SIG-M5 treated with dmso at 0.1 percent for 504 hours (cell line): ENCODE results near the gene ZBTB34.
A peak's percentile ranks its signal among the peaks of the same experiment; 100 is the strongest.

Experiments
- DNase-seq: peaks from one replicate; lab custom pipeline; 2025; ENCODE audit not compliant: unreplicated experiment; lab: John Stamatoyannopoulos, UW

ZBTB34 gene

DNA sequence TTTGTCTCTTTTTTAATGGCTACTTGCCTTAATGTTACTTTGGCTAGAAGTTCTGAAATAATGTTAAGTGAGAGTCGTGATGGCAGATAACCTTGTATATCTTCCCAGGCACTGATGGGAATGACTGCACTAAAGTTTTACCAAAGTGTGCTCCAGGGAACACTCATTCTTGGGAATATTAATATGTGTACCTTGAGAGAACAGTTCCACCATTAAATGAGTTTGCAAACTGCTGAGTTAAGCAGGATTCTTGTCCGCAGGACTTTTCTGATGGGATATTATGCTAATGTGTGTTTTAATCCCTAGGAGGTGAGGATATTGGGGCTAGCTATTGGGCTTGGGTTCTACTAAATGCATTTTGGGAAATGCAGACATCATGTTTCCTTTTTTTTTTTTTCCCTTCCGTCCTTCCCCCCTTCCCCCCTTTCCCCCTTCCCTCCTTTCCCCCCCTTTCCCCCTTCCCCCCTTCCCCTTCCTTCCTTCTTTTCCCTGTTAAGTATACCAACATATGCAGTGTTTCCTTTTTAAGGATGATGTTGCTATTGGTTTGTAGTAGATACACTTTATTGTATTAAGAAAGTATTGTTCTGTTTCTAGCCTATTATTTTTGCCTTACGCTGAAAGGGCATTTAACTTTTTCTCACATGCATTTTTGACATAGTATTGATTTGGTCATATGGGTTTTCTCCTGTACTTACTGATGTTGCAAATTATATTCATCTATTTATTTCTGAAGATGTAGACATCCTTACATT is 15.5 kb downstream of the ZBTB34 start:
- DNase-seq = no peak

DNA sequence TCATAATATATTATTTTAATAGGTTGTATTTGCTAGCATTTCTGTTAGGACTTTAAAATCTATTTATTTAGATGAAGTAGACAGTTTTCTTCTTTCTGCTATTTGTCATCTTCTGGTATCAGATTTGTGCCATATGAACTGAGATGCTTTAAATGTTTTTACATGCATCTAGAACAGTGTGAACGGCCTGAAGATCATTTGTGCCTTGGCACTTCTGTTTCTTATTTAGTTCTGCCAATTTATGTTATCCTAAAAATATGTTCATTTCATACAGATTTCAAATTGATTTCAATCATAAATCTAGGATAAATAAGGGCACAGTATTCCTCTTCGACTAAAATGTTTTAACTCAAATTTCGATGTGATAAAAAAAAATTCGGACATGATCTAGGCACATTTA is 16.1 kb downstream of the ZBTB34 start:
- DNase-seq = no peak

DNA sequence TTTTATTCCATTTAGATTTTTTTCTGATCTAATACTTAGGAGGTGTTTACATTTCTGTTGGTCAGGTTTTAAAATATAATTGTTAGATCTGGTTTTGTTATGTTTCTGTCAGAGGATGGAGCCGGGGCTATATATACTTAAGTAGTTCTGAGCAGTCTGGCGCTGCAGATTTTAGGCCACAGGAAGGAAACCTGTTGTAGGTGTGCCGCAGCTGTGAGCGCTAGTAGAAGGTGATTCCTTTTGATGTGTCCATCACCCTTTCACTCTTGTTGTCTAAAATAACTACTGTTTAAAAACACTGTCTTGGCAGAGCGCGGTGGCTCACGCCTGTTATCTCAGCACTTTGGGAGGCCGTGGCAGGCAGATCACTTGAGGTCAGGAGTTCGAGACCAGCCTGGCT is 17.0 kb downstream of the ZBTB34 start:
- DNase-seq = no peak

DNA sequence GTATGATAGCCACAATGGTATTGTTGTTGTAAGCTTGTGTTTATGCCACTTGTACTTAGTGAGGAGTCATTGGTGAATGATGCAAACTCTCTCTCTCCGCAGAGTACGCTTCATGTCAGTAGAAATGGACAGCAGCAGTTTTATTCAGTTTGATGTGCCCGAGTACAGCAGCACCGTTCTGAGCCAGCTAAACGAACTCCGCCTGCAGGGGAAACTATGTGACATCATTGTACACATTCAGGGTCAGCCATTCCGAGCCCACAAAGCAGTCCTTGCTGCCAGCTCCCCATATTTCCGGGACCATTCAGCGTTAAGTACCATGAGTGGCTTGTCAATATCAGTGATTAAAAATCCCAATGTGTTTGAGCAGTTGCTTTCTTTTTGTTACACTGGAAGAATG is 18.8 kb downstream of the ZBTB34 start:
- DNase-seq = no peak

DNA sequence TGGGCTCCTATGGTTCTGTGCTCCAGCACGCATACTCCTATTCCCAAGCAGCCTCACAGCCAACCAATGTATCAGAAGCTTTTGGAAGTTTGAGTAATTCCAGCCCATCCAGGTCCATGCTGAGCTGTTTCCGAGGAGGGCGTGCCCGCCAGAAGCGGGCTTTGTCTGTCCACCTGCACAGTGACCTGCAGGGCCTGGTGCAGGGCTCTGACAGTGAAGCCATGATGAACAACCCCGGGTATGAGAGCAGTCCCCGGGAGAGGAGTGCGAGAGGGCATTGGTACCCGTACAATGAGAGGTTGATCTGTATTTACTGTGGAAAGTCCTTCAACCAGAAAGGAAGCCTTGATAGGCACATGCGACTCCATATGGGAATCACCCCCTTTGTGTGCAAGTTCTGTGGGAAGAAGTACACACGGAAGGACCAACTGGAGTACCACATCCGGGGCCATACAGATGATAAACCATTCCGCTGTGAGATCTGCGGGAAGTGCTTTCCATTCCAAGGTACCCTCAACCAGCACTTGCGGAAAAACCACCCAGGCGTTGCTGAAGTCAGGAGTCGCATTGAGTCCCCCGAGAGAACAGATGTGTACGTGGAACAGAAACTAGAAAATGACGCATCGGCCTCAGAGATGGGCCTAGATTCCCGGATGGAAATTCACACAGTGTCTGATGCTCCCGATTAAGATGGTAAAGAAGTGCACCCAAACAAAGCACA is 19.9 kb downstream of the ZBTB34 start:
- no peak for DNase-seq

DNA sequence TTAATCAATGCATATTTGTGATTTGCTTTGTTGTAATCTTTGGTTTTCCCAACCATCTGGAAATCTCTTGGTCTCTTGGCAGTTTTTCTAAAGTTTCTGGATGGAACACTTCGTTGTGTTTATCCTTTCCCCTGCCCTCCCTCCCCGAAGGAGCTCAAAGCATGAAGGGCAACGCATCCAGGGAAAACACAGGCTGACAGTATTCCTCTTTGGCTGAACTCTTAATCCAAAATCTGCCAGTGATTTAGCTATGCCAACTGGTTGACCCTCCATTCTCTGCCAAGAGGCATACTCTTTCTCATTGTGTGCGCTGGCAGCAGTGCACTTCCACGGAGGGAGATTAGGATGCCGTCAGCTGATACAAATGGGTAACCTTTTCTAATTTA is 20.5 kb downstream of the ZBTB34 start:
- no peak for DNase-seq

DNA sequence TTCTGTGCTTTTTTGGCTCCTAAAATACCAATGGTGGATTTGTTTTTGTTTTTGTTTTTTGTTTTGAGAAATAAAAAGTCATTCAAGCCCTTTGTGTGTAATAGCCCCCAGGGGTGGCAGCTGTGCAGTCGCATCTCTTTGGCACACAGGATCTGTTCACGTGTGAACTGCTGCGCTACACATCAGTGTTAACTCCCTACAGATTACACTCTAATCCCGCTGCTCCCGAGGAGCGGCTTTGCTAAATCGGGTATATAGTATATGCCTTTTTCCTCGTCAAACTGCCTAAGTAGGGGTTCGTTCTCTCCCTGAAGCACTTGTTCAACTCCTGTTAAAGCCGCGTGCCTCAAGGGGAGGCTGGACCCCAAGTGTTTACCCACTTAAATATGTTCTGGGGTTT is 22.3 kb downstream of the ZBTB34 start:
- DNase-seq = no peak

DNA sequence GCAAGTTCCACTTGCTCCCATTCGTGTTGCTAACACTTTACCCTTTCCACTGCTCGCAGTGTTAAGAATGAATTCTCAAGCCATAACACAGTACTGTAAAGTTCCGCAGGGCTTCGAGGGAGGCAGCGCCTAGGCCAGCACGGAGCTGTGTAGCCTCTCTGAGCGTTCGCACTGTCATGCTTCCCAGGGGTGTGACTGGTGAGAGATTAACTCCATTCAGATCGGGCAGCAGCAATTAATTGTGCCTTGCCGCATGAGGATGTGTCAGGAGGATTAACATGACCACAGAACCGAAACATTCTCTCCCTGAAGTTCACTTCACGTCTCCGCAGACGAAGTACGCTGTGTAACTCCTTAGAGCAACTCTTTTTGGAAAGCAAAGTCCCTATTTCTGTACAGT is 23.2 kb downstream of the ZBTB34 start:
- DNase-seq = no peak

DNA sequence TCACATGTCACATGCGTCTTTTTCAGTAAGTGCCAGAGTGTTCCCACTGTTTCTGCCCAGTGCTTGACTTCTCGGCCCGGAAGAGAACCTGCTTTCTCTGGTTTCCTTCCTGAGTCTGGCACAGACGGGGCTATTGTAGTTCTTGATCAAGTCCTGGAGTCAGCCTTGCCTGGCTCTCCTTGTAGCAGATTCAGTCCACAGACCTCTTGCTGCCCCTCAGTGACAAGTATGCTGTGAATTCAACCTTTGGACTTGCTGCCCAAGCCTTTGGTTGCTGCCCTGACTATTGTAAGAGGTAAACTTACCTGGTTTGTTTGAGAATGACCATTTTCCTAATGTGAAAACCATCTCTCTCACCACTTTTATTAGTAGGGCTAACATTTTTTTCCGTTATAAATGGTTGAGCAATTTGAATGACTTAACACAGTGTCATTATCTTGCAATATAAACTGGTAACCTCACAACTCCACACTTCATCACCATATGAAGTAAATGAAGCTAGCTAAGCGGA is 24.7 kb downstream of the ZBTB34 start:
- no peak for DNase-seq

DNA sequence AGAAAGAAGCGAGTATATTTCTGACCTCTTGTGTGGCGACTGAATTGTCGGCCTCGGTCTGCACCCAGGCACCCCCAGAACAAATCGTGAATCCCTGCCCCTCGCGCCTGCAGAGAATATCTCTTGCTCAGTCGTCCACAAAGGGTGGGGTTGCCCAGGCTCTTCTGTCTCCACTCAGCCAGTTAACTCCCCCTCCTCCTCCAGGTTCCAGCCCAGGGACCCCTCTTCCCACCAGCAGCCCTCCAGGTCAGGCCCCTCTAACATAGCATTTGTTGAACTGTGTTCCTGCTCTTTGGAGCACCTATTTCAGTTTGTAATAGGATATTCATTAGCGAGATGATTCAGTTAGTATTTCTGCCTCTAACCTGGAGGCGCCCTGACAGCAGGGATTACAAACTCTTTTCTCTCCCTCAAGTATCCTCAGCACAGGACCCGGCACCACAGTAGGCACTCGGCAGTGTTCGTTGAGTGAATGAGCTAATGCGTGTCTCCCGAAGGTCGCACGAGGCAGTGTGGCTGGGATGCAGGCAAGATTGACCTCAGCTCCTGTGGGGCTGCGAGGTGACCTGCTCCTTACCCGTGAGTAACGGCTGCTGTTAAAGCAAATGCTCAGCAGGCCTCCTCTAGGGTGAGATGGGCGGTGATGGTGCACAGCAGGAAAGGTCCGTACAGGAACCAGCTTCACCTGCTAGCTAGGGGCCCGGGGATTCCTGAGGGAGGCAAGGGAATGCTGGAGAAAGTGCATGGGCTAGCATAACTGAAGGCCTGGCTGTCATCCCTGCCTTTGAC is 25.8 kb downstream of the ZBTB34 start:
- no peak for DNase-seq

DNA sequence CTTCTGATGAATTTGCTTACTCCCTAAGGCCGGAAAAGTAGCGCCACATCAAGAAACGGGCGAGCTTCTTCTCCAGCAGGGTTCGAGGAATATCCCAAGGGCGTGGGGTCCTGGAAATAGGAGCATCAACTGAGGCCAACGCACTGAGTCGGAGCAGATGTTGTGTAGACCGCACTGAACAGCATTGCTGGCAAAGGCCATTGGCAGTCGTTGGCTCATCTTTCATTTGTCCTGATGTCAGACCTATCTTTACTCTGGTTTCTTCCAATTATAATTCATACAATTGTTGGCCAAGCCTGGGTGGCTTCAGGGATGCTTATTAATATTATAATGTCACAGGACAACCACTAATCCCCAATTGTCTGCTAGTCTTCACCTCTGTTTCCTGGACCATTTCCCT is 26.5 kb downstream of the ZBTB34 start:
- no peak for DNase-seq

DNA sequence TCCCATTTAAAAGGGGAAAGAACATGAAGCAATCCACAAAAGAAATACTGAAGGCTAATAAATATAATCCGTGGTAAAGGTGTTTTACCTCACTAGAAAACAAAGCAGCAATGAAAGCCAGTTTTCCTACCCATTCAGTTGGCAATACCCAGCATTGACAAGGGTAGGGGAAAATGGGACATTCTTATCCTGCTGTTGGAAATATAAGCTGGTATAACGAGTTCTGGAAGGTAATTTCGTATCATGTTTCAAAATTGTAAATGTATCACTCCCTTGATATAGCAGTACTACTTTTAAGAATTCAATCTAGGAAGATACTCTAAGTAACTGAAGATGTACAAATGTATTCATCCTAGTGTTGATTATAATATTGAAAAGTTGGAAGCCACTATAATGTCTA is 31.2 kb downstream of the ZBTB34 start:
- no peak for DNase-seq

DNA sequence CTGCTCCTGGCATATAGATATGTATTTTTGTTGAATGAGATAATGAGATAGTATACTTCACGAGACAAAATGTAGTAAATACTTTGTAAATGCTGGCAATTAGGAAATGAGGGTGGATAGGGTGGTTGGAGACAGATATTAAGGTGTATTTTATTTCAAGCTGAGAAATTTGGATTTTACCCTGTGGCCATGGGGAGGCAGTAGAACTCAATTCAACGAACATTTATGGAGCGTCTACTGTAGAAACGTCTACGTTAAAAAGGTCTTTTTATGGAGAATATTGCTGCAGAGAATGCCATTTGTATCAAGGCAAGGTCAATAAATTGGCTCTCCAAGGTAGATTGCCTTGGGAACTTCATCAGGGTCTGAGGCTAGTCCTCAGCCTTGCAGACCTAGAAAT is 32.6 kb downstream of the ZBTB34 start:
- no peak for DNase-seq

DNA sequence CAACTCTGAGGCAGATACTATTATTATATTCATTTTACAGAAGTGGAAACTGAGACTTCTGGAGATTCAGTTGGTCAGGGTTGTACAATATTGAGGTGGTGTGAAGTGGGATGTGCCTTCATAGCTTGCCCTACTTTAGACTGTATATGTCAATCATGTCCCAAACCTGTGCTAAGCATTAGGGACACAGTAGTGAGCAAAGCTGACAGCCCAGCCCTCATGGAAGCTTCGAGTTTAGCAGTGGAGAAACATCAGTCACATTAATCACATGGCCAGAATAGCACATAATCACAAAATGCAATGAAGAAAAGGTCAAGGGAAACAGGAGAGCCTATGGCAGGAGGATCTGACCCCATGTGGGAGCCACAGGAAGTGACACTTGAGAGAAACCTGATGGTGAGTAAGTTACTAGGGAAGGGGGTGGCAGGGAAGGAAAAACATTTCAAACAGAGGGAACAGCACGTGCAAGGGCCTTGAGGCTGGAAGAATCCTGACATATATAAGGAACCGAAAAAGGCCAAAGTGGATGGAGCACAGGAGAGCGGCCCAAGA is 33.7 kb downstream of the ZBTB34 start:
- DNase-seq = no peak

DNA sequence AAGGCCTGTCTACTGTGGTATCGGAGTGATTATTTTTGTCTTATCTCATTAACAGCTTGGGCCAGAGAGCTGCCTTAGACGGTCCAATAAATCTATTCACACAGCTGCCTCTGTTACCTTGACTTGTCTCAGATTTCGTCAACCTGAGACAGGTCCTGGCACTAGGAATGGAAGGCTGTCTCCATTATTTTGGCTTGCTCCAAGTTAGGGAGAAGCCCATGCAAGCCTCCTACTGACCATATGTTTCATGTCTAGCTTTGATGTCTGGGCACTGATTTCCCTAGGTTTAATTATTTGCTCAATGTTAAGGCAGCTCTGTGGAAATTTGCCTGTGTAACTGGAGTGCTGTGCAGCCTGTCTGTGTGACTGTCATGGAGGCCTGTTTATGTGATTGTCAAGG is 41.8 kb downstream of the ZBTB34 start:
- DNase-seq = no peak

DNA sequence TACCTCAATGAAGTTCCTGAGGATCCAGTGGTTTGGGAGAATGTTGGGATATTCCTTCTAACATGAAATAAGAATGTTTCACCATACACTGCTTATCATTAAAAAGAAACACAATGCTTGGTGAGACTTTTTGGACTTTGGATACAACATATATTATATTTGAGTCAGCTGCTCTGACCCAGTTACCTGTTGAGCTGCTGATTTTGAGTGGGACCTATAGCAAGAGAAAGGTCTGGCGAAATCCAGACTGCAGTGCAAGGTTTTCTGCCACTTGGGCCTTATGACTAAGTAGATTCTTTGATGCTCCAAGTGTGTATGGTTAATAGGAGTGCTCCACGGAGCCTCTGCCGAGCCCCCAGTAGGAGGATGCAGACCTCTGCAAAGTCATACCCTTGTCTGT is 44.1 kb downstream of the ZBTB34 start:
- no peak for DNase-seq

DNA sequence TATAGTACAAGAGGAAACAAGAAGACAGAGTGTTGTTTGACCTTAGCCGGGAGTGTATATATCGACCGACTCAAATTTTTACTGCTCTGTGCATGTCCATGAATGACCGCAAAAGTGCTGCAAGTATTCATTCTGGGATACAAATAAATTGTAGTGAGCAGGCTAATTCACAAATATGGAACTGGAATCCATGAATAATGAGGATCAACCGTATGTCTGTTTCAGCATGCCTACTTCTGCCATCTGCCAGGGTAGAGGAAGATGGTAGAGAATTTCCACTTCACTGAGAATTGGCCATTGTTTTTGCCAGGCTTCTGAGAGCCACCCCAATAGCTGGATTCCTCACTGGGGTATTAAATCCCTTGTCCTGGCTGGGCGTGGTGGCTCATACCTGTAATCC is 45.7 kb downstream of the ZBTB34 start:
- no peak for DNase-seq

DNA sequence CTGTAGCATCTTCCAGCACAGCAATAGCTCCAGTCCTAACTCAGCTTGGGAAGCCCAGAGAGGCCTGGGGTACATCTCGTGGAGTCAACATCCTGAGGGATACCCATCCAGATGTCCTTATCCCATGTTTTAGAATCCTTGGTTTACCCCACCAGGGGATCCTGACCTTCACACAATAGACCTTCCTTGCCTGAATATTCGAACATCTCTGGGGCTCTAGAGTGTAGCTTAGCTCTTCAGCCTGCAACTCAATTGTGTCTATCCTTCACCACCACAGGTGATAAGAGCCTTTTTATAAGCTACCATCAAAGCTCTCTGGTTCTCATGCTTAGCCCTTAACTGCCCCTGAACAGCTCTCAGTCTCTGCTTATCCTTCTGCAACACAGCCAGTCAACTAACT is 46.6 kb downstream of the ZBTB34 start:
- no peak for DNase-seq

DNA sequence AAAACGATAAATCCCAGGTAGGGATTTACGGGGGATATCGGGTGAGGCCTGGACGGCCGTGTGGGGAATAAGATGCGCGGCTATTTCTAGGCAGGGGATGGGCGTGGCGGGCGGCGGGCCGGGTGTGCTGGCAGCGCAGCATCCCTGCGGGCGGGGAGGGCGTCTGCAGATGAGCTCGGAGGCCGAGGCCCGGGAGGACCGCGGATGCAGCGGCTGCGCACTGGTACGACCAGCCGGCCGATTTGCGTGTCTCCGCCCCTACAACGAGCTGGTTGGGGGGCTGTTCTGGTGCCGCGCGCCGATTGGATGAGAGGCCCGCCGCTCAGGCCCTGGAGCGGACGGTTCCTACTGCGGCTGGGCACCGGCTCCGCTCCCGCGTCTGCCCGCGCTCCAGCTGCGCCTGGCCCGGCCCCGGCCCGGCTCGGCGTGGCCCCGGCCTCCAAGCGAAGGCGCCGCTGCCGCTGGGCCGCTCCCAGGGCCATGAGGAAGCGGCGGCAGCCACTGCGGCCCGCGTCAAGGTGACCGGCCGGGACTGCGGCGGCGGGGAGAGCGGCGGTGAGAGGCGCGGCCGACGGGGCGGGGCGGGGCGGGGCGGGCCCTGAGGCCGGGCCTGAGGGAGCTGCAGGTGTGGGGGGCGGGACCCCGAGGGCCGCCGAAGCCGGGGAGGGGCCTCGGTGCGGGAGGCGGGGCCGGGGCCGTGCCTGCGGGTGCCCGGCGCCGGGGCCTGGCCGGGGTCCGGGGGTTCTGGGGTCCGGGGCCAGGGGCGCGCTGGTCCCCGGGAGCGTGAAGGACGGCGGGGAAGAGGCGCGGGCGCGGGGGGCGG is 54.2 kb downstream of the ZBTB34 start, which contains the start of gene RALGPS1:
Gene RALGPS1, plus strand, starts transcription at position 325 of the 823 bp plus-strand sequence. CDS start 47,508 bp downstream, outside the sequence.
- peak; percentile 89 for DNase-seq

DNA sequence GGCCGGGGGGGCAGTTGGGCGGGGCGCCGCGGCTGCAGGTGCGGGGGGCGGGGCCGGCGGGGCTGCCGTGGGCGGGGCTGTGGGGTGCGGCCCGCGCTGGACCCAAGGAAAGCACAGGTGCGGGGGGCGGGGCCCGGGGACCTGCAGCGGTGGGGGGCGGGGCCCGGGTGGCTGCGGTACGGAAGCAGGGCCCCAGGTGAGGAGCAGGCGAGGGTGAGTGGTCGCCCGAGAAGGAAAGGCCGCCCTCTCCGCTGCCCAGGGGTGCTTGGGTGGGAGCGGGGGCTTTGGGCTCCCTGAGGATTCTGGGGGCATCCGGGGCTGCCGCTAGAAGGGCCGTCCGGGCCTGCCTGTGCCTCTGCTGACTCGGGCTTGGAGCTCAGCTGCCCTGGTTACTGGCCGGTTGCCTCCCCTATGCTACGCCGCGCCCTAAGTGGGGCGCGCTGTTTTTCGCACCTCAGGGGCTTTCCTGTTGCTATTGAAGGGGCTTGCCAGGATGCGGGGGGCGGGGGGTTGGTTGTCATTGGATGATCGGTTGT is 54.9 kb downstream of the ZBTB34 start:
- DNase-seq = no peak
